GM18498 (cell line): ENCODE data around the gene HOXD4.

ENCODE experiments used
- ATAC-seq: cut with Tn5 transposase; IDR thresholded peaks from one replicate; pipeline ENCODE4 v1.9.1; 2021; ENCODE audit warnings: mild to moderate bottlenecking, moderate library complexity; ENCODE audit not compliant: unreplicated experiment

The HOXD4 gene

GRCh38 chr2:176126929-176127773 lies 24.2 kb upstream of the HOXD4 start:
- no peak for ATAC-seq

- ATAC-seq: no peak
These were observed 23.6 kb upstream of the HOXD4 start for GRCh38 chr2:176127774-176128072.

GRCh38 chr2:176128172-176128981 lies 23.0 kb upstream of the HOXD4 start:
- no peak for ATAC-seq

GRCh38 chr2:176128982-176129796 lies 22.2 kb upstream of the HOXD4 start, which contains the start of gene HOXD8:
TSS of gene HOXD8 (plus strand) at chr2:176129705. CDS start at chr2:176130367, 662 bp downstream.
- no peak for ATAC-seq

GRCh38 chr2:176129813-176130146 lies 21.6 kb upstream of the HOXD4 start:
- ATAC-seq: no peak

GRCh38 chr2:176130147-176130956 lies 21.0 kb upstream of the HOXD4 start:
- no peak for ATAC-seq

GRCh38 chr2:176130957-176131847 lies 20.1 kb upstream of the HOXD4 start:
- no peak for ATAC-seq

GRCh38 chr2:176131848-176132158 lies 19.5 kb upstream of the HOXD4 start:
- ATAC-seq: no peak

GRCh38 chr2:176132205-176133171 lies 18.9 kb upstream of the HOXD4 start:
- no peak for ATAC-seq

- no peak for ATAC-seq
These were observed 18.0 kb upstream of the HOXD4 start for GRCh38 chr2:176133389-176133788.

- ATAC-seq: no peak
These were observed 17.3 kb upstream of the HOXD4 start for GRCh38 chr2:176134035-176134434.

- no peak for ATAC-seq
These were observed 16.3 kb upstream of the HOXD4 start for GRCh38 chr2:176135035-176135440.

GRCh38 chr2:176136374-176137251 lies 14.7 kb upstream of the HOXD4 start:
- no peak for ATAC-seq

- ATAC-seq: no peak
These were observed 14.1 kb upstream of the HOXD4 start for GRCh38 chr2:176137252-176137580.

- no peak for ATAC-seq
These were observed 13.4 kb upstream of the HOXD4 start for GRCh38 chr2:176137906-176138305.

GRCh38 chr2:176138526-176138922 lies 12.8 kb upstream of the HOXD4 start:
- no peak for ATAC-seq

- ATAC-seq: no peak
These were observed 12.3 kb upstream of the HOXD4 start for GRCh38 chr2:176138923-176139660.
